Astrocyte of the cerebellum (primary cell): ENCODE results near the gene NYNRIN.

Experiments used
- DNase-seq: peaks from one replicate; pipeline ENCODE4 v3.0.0-alpha.2; 2011; ENCODE audit warnings: low read depth
- H3K4me3 ChIP-seq: 2 replicates; pipeline ENCODE4 v1.5.1; 2011; ENCODE audit warnings: mild to moderate bottlenecking, low read depth, low read length, moderate library complexity
- in situ Hi-C: cut with HindIII; loops from 2 replicates; pipeline ENCODE4 v1.10.0; 2017; ENCODE audit warnings: low sequenced_read_pairs
- TF ChIP-seq, protein P1 (sequence below): IDR thresholded peaks from 2 replicates; pipeline ENCODE4 v1.5.1; 2012; ENCODE audit warnings: low read length, low read depth, moderate library complexity, mild to moderate bottlenecking; ENCODE audit errors: missing control alignments

The NYNRIN gene

GRCh38 chr14:24377657-24378056 is 21.1 kb upstream of the NYNRIN start:
- no peak for DNase-seq
- TF ChIP-seq, protein P1, sequence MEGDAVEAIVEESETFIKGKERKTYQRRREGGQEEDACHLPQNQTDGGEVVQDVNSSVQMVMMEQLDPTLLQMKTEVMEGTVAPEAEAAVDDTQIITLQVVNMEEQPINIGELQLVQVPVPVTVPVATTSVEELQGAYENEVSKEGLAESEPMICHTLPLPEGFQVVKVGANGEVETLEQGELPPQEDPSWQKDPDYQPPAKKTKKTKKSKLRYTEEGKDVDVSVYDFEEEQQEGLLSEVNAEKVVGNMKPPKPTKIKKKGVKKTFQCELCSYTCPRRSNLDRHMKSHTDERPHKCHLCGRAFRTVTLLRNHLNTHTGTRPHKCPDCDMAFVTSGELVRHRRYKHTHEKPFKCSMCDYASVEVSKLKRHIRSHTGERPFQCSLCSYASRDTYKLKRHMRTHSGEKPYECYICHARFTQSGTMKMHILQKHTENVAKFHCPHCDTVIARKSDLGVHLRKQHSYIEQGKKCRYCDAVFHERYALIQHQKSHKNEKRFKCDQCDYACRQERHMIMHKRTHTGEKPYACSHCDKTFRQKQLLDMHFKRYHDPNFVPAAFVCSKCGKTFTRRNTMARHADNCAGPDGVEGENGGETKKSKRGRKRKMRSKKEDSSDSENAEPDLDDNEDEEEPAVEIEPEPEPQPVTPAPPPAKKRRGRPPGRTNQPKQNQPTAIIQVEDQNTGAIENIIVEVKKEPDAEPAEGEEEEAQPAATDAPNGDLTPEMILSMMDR = no peak
- in situ Hi-C loops = no loop called here

DNA sequence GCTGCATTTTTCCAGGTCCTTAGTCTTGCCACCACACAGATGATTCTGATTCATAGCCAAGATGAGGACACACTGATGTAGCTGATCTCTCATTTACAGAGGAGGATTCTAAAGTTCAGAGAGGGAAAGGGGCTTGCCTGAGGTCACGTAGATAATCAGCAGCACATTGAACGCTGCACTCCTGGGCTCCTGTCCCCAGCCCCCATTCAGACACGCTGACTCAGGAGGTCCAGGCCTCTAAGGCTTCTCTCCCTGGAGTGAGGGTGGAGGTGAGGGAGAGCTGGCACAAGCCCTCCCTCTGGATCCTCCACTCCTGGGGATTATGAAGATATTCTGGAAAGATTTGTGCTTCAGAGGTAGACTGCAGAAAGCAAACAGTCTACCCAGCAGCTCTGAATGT is 20.5 kb upstream of the NYNRIN start:
- in situ Hi-C loops = no loop called here
- no peak for DNase-seq
- TF ChIP-seq, protein P1 = no peak
- no peak overlapping the region for H3K4me3 ChIP-seq

More at GRCh38 chr14:24377657-24378056, 21.1 kb upstream of the NYNRIN start:
- no peak overlapping the region for H3K4me3 ChIP-seq

GRCh38 chr14:24378981-24379906 is 19.6 kb upstream of the NYNRIN start:
- no peak overlapping the region for H3K4me3 ChIP-seq
- DNase-seq = no peak
- TF ChIP-seq, protein P1 = no peak
- in situ Hi-C loops = no loop called here

GRCh38 chr14:24379907-24380730 is 18.7 kb upstream of the NYNRIN start:
- TF ChIP-seq, protein P1 = no peak
- H3K4me3 ChIP-seq = no peak overlapping the region
- in situ Hi-C loops = no loop called here
- no peak for DNase-seq

DNA sequence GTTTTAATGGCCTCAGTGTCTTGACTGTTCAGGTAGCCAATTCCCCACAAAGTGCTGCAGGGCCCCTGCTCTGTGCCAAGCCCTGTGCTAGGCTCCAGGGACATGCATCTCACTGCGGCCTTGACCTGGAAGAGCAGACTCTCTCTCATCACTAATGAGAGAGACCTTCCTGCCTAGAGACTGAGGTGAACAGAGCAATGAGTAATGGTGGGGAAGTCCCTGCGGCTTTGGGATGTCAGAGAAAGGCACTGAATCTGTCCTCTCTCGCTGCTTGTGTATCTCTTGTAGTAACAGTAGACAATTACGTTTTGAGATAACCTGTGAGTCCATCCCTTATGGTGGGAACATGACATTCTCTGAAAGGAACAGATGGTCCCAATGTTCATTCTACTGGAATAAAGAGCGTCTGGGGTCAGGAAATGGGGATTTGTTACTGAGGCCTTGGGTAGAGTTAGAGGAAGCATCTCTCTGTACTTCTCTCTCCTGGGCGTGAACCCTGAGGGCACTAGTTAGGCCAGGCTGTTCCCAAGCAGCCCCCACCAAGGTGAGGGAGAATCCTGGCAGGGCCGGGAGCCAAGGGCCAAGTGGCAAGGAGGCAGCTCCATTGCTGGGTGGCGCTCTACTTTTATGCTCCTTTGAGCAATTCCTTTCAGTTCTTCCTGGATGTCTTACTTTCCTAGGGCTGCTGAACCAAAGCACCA is 17.3 kb upstream of the NYNRIN start:
- TF ChIP-seq, protein P1 = no peak
- H3K4me3 ChIP-seq = no peak overlapping the region
- no peak for DNase-seq
- in situ Hi-C loops = no loop called here

GRCh38 chr14:24382064-24382371 is 16.8 kb upstream of the NYNRIN start:
- in situ Hi-C loops = no loop called here
- DNase-seq = no peak
- TF ChIP-seq, protein P1 = no peak

More at GRCh38 chr14:24382064-24382371, 16.8 kb upstream of the NYNRIN start:
- no peak overlapping the region for H3K4me3 ChIP-seq
